ENCODE results near the gene STRN4.

STRN4 gene

GRCh38 chr19:46741447-46741846 is 4.8 kb downstream of the STRN4 start:
- no peak for ATAC-seq
- TF ChIP-seq CSDC2 (CRISPR knock-in tag; IDR thresholded peaks at IDR 0.05) (no peak), CSRNP3 (CRISPR knock-in tag; IDR thresholded peaks at IDR 0.05) (no peak), POU6F1 (CRISPR knock-in tag; IDR thresholded peaks at IDR 0.05; ENCODE audit: borderline replicate concordance, low read depth) (no peak), BACH2 (CRISPR knock-in tag; IDR thresholded peaks at IDR 0.05; ENCODE audit: borderline replicate concordance) (no peak), PPARA (CRISPR knock-in tag; IDR thresholded peaks at IDR 0.05; ENCODE audit: borderline replicate concordance) (no peak), CREB5 (CRISPR knock-in tag; IDR thresholded peaks at IDR 0.05; ENCODE audit: low read depth) (no peak), SNAI2 (CRISPR knock-in tag; IDR thresholded peaks at IDR 0.05) (no peak), OSR1 (CRISPR knock-in tag; IDR thresholded peaks at IDR 0.05) (no peak), GLIS3 (CRISPR knock-in tag; IDR thresholded peaks at IDR 0.05) (no peak), TOX (CRISPR knock-in tag; IDR thresholded peaks at IDR 0.05; ENCODE audit: borderline replicate concordance) (no peak), ZC3H10 (CRISPR knock-in tag; IDR thresholded peaks at IDR 0.05) (no peak), ISL1 (CRISPR knock-in tag; IDR thresholded peaks at IDR 0.05) (no peak), ZNF565 (CRISPR knock-in tag; conservative IDR thresholded peaks at IDR 0.05; ENCODE audit: low read depth) (no peak), ZNF70 (CRISPR knock-in tag; IDR thresholded peaks at IDR 0.05) (no peak)

GRCh38 chr19:46739290-46739771 is 6.9 kb downstream of the STRN4 start:
- no peak for ATAC-seq
- TF ChIP-seq ESRRG (CRISPR knock-in tag; IDR thresholded peaks at IDR 0.05) (no peak), PPARA (CRISPR knock-in tag; IDR thresholded peaks at IDR 0.05; ENCODE audit: borderline replicate concordance) (no peak), CSRNP3 (CRISPR knock-in tag; IDR thresholded peaks at IDR 0.05) (no peak), ZC3H10 (CRISPR knock-in tag; IDR thresholded peaks at IDR 0.05) (no peak), ISL1 (CRISPR knock-in tag; IDR thresholded peaks at IDR 0.05) (no peak), CSDC2 (CRISPR knock-in tag; IDR thresholded peaks at IDR 0.05) (no peak), ZNF8 (CRISPR knock-in tag; IDR thresholded peaks at IDR 0.05) (no peak), PATZ1 (CRISPR knock-in tag; IDR thresholded peaks at IDR 0.05; ENCODE audit: borderline replicate concordance) (no peak), ZNF565 (CRISPR knock-in tag; conservative IDR thresholded peaks at IDR 0.05; ENCODE audit: low read depth) (no peak), ZNF70 (CRISPR knock-in tag; IDR thresholded peaks at IDR 0.05) (no peak), RARB (CRISPR knock-in tag; IDR thresholded peaks at IDR 0.05) (no peak), TOX (CRISPR knock-in tag; IDR thresholded peaks at IDR 0.05; ENCODE audit: borderline replicate concordance) (no peak), ARNTL (CRISPR knock-in tag; IDR thresholded peaks at IDR 0.05; ENCODE audit: borderline replicate concordance, low read depth) (no peak), ZFP3 (CRISPR knock-in tag; IDR thresholded peaks at IDR 0.05) (no peak), TCF4 (CRISPR knock-in tag; IDR thresholded peaks at IDR 0.05; ENCODE audit: borderline replicate concordance) (no peak), OSR1 (CRISPR knock-in tag; IDR thresholded peaks at IDR 0.05) (no peak), GLIS3 (CRISPR knock-in tag; IDR thresholded peaks at IDR 0.05) (no peak), POU6F1 (CRISPR knock-in tag; IDR thresholded peaks at IDR 0.05; ENCODE audit: borderline replicate concordance, low read depth) (no peak), TSHZ2 (CRISPR knock-in tag; IDR thresholded peaks at IDR 0.05) (no peak), SNAI2 (CRISPR knock-in tag; IDR thresholded peaks at IDR 0.05) (no peak)

Data from SK-N-SH treated with all-trans-retinoic acid at 6 μM for 48 hours (cell line).